Panc1 (cell line): ENCODE results near the gene OLFML2A. TPM values are rescaled to one million over a fixed set of nuclear protein-coding genes. Genes with fewer than 3 reads are reported as not detected.

ENCODE experiments used
- ATAC-seq: fragments of 200-7000 bp; cut with Tn5 transposase; 2 replicates; pipeline ENCODE4 v1.9.1; 2020; ENCODE audit warnings: mild to moderate bottlenecking, moderate library complexity
- BruUV-seq: library from RNA; stranded (reverse); fragments of 400-500 nt; replicated peaks from 2 replicates; lab custom pipeline; 2021; lab: Mats Ljungman, UMichigan
- CTCF ChIA-PET: fragments of 300-600 bp; sonication (Branson Sonifier 250); formaldehyde crosslinking; loops from one replicate; lab custom pipeline; 2022; ENCODE audit warnings: antibody characterized with exemption; lab: Charles Lee
- POLR2A ChIA-PET: fragments of 300-600 bp; sonication (Branson Sonifier 250); formaldehyde crosslinking; loops from one replicate; lab custom pipeline; 2022; ENCODE audit warnings: antibody characterized with exemption; lab: Charles Lee
- DNase-seq: peaks from one replicate; pipeline ENCODE4 v3.0.0-alpha.2; 2010; ENCODE audit warnings: low read depth, low spot score
- H3K27ac ChIP-seq: 2 replicates; pipeline ENCODE4 v1.5.1; 2011; ENCODE audit warnings: mild to moderate bottlenecking, low read length, inconsistent platforms
- H3K27me3 ChIP-seq: fragments of 200-500 bp; sonication (Bioruptor generic); 2 replicates; pipeline ENCODE4 v1.6.0; 2014; ENCODE audit warnings: low read length, inconsistent platforms; ENCODE audit not compliant: control insufficient read depth, insufficient read depth
- H3K36me3 ChIP-seq: fragments of 200-500 bp; sonication (Bioruptor generic); 2 replicates; pipeline ENCODE4 v1.5.1; 2014; ENCODE audit warnings: inconsistent platforms, mild to moderate bottlenecking, low read length, moderate library complexity; ENCODE audit not compliant: control insufficient read depth, insufficient read depth
- H3K4me1 ChIP-seq: 2 replicates; pipeline ENCODE4 v1.5.1; 2011; ENCODE audit warnings: inconsistent platforms, mild to moderate bottlenecking, low read length, moderate library complexity; ENCODE audit not compliant: control insufficient read depth, insufficient read depth
- H3K4me3 ChIP-seq, 2 experiments: 2 replicates each; pipeline ENCODE4 v1.5.1; 2011 to 2012; ENCODE audit warnings: low read depth in 2 of 2, low read length in 2 of 2, mild to moderate bottlenecking in 2 of 2, inconsistent platforms in 1 of 2, moderate library complexity in 1 of 2
- H3K9me3 ChIP-seq: fragments of 200-500 bp; sonication (Bioruptor generic); 2 replicates; pipeline ENCODE4 v1.5.1; 2014; ENCODE audit warnings: low read depth, mild to moderate bottlenecking, inconsistent platforms, low read length, moderate library complexity; ENCODE audit not compliant: control insufficient read depth, insufficient read depth
- CTCF ChIP-seq: fragments of 450-650 bp; IDR thresholded peaks from 2 replicates; pipeline ENCODE4 v1.5.1; 2017; ENCODE audit warnings: mild to moderate bottlenecking
- POLR2AphosphoS5 ChIP-seq: IDR thresholded peaks from 2 replicates; pipeline ENCODE4 v1.6.1; 2012; ENCODE audit warnings: mild to moderate bottlenecking, low read depth, low read length, moderate library complexity
- REST ChIP-seq, 2 experiments: IDR thresholded peaks; 2 replicates each; pipeline ENCODE4 v1.6.1; 2011 to 2012; ENCODE audit warnings: low read depth in 2 of 2, control low read depth in 1 of 2, low read length in 1 of 2, mild to moderate bottlenecking in 1 of 2, moderate library complexity in 1 of 2; ENCODE audit not compliant: insufficient read depth in 1 of 2
- SIN3A ChIP-seq: IDR thresholded peaks from 2 replicates; pipeline ENCODE4 v1.6.1; 2012; ENCODE audit warnings: low read depth, mild to moderate bottlenecking, low read length, moderate library complexity, borderline replicate concordance; ENCODE audit not compliant: insufficient read depth
- TCF7L2 ChIP-seq: IDR thresholded peaks from 2 replicates; pipeline ENCODE4 v1.6.1; 2011; ENCODE audit warnings: mild to moderate bottlenecking, low read depth, low read length, inconsistent platforms
- in situ Hi-C: cut with HindIII; loops from 2 replicates; pipeline ENCODE4 v1.10.0; 2016; ENCODE audit warnings: low sequenced_read_pairs, low pct_unique_long_range_greater_than_20kb
- intact Hi-C: fragments of 100-400 bp; cut with micrococcal nuclease; formaldehyde crosslinking; loops from one replicate; pipeline ENCODE4 v1.10.0; 2022; ENCODE audit not compliant: unreplicated experiment
- total RNA-seq: library from RNA; stranded (reverse); gene quantifications from one replicate; pipeline ENCODE4 v1.2.1, GENCODE V29; 2021; ENCODE audit not compliant: unreplicated experiment

OLFML2A gene
- total RNA-seq, 1 experiment from 2014 or later, result 44.5 TPM

DNA sequence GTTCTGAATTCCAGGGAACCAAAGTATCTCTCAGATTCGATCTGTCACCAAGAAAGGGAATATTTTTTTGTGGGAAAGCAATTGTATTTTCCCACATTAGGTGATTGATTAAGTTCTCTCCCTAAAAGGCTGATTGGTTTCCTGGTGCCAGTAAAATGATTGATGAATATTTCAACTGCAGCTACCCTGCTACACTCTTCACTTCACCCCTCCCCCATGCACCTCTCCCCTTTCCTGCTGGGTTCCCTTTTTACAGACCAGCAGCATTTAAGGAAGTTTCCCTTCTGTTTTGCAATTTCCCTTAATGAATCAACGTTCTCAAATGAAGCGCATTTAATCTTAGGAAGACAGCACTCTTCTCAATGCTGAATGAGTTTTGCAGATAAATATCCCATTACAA, 18.9 kb upstream of the OLFML2A start:
- H3K4me1 ChIP-seq, result peaks cover 55% of the 10 kb centered on the region
- CTCF ChIA-PET, result no interaction called here
- DNase-seq (no peak), ATAC-seq (no peak)
- no peaks in the 10 kb centered on the region for H3K9me3 ChIP-seq
- H3K36me3 ChIP-seq, result no peaks in the 10 kb centered on the region
- H3K27me3 ChIP-seq, result no peaks in the 10 kb centered on the region
- intact Hi-C loops, result no loop called here
- H3K4me3 ChIP-seq, result no peak overlapping the region
- TF ChIP-seq TCF7L2, result no peak
- no peak for TF ChIP-seq SIN3A
- TF ChIP-seq CTCF, result no peak
- no peak for TF ChIP-seq POLR2AphosphoS5
- TF ChIP-seq REST (IDR thresholded peaks at IDR 0.05; ENCODE audit: insufficient read depth in 1 of 2, low read depth in 2 of 2, low read length in 1 of 2), result no peak
- TSS peak; percentile 3 for BruUV-seq
- in situ Hi-C loops, result no loop called here
- POLR2A ChIA-PET, result no interaction called here
- peak overlapping the region; percentile 20; the same call in 1 of the 2 replicates for H3K27ac ChIP-seq

GRCh38 chr9:124758691-124759090, 18.2 kb upstream of the OLFML2A start:
- Histone ChIP-seq H3K27ac (peak overlapping the region; percentile 20; the same call in 1 of the 2 replicates), H3K27me3 (no peaks in the 10 kb centered on the region), H3K36me3 (no peaks in the 10 kb centered on the region), H3K4me1 (peaks cover 50% of the 10 kb centered on the region), H3K4me3 (no peak overlapping the region), H3K9me3 (no peaks in the 10 kb centered on the region)
- TF ChIP-seq CTCF (no peak), POLR2AphosphoS5 (no peak), TCF7L2 (no peak), SIN3A (no peak), REST (IDR thresholded peaks at IDR 0.05; ENCODE audit: insufficient read depth in 1 of 2, low read depth in 2 of 2, low read length in 1 of 2) (no peak)
- in situ Hi-C loops, result no loop called here
- intact Hi-C loops, result no loop called here
- CTCF ChIA-PET, result no interaction called here
- no TSS peak for BruUV-seq
- no peak for DNase-seq
- no peak for ATAC-seq
- POLR2A ChIA-PET, result no interaction called here
